ENCODE measurements around the gene SCIMP.

SCIMP gene
- total RNA-seq, result 0 to 0.67 (median 0) reads per million in 9 experiments

DNA sequence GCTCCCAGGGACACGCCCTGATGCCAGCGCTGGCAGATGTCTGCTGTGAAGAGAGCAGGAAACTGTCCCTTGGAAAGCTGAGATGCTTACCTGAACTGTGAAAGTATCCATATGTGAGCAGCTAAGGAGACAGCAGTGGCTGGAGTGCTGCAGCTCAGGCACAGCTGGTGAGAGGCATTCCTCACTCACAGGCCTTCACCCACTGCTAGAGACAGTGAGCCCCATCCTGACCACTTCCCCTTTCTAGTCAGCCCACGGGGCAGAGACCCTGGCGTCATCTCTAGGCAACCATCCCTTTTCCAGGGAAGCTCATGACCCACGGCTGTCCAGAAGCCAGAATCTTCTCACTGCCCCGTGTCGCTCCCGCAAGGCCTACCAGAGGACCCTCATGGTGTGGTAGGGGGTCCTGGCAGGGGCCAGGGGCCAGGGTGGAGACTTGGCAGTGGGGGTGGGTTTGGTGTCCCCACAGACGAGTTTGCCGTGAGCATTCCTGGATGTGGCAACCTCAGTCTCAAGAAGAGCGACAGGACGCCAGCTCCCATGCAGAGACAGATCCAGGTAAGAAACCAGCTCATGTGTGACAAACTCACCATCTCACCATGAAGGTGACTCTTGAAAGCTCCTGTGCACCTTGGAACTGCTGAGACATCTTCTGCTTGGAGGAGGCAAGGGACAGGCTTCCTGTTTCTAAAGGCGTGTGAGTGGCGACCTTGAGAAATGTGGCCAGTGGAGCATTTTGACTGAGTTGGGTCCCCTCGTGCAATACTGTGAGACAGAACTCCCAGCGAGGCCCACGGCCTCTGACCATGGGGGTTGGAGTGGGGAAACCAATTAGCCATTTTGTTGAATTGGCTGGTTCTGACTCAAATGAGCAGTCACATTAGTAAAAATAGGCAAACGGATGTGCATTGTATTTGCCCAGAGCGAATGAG is at the start of gene SCIMP:
TSS of gene SCIMP (minus strand) at position 216 of the 932 bp plus-strand sequence. CDS start at position 111, 105 bp downstream.
- Mint-ChIP-seq H3K27ac (peak within 1 kb of the TSS; percentile 35 to 88), H3K27me3 (no peaks in the 10 kb centered on the region), H3K4me3 (no peak within 1 kb of the TSS), H3K4me1 (ENCODE audit: low read depth in 2 of 2) (peaks cover 20 to 46% of the 10 kb centered on the region in 2 donors), H3K36me3 (ENCODE audit: insufficient read depth) (peaks cover 3% of the 10 kb centered on the region), H3K9me3 (no peaks in the 10 kb centered on the region)
- ATAC-seq (replicated peaks) (no peak), DNase-seq (no peak)

DNA sequence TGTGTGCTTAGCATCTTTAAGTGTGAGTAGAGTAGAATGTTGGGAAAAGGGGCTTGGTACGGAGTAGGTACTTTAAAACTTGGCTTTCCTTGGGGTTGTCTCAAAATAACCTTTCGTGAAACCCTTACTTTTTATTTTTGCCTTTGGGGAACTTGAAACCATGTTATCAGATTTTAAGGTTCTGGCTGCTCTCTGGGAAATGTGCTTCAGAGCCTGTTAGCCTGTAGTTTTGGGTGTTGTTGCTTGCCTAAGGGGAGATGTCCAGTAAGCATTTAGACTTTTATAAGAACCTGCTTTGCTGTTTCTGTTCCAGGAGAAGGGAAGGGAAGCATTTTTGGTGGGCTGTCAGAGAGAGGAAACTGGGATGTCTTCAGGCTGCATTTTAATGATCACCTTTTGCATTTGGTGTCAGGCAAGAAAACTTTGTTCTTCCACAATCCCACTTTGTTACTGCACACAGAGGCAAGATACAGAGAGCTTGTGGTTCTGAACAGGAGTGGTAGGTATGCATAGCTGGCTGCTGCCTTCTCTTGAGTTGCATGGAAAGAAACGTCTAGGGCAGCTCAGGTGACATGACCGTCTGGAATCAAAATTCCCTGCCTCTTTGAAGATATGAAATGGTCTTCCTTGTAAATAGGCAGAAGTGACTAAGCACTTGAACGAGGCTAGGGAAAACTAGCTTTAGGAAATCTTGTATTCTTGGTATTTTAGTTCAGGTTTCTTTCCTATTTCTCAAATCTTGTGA is 49.1 kb upstream of the SCIMP start:
- peak overlapping the region; percentile 83 to 88 for H3K27ac Mint-ChIP-seq
- H3K27me3 Mint-ChIP-seq, result no peaks in the 10 kb centered on the region
- ATAC-seq (replicated peaks), result no peak
- H3K36me3 Mint-ChIP-seq (ENCODE audit: insufficient read depth), result peaks cover 27% of the 10 kb centered on the region
- peak overlapping the region; percentile 82 to 89 for H3K4me3 Mint-ChIP-seq
- peaks cover 23 to 46% of the 10 kb centered on the region in 2 donors for H3K4me1 Mint-ChIP-seq (ENCODE audit: low read depth in 2 of 2)
- no peak for DNase-seq
- H3K9me3 Mint-ChIP-seq, result no peaks in the 10 kb centered on the region

DNA sequence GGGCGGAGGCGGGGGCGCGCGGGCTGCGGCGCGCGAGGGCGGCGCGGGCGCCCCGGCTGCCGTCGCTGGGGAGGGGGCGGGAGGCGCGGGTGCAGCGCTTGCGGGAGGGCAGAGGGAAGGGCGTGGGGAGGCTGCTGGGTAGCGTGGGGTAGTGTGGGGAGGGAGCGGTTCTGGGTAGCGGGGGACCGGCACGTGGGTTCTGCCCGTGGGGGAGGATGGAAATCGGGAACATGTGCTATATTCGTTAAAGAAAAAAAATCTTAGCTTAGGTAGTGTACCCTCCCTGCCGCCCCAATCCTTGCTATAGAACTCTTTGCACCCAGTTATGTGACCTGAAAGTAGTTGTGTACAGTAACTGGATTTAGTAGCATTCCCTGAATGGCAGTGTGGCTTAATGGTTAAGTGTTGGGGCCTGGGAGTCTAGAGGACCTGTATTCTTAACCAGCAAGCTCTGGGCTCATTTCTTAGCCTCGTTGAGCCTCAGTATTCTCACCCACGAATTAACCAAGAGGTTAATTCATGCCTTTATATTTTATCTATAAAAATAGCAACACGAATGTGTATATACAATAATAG is 48.1 kb upstream of the SCIMP start:
- Mint-ChIP-seq H3K36me3 (ENCODE audit: insufficient read depth) (peaks cover 22% of the 10 kb centered on the region), H3K27ac (peak overlapping the region; percentile 83 to 88), H3K27me3 (no peaks in the 10 kb centered on the region), H3K4me1 (ENCODE audit: low read depth in 2 of 2) (peaks cover 19 to 38% of the 10 kb centered on the region in 2 donors), H3K4me3 (peak overlapping the region; percentile 82 to 89), H3K9me3 (no peaks in the 10 kb centered on the region)
- DNase-seq, result no peak
- ATAC-seq (replicated peaks), result peak; percentile 55

DNA sequence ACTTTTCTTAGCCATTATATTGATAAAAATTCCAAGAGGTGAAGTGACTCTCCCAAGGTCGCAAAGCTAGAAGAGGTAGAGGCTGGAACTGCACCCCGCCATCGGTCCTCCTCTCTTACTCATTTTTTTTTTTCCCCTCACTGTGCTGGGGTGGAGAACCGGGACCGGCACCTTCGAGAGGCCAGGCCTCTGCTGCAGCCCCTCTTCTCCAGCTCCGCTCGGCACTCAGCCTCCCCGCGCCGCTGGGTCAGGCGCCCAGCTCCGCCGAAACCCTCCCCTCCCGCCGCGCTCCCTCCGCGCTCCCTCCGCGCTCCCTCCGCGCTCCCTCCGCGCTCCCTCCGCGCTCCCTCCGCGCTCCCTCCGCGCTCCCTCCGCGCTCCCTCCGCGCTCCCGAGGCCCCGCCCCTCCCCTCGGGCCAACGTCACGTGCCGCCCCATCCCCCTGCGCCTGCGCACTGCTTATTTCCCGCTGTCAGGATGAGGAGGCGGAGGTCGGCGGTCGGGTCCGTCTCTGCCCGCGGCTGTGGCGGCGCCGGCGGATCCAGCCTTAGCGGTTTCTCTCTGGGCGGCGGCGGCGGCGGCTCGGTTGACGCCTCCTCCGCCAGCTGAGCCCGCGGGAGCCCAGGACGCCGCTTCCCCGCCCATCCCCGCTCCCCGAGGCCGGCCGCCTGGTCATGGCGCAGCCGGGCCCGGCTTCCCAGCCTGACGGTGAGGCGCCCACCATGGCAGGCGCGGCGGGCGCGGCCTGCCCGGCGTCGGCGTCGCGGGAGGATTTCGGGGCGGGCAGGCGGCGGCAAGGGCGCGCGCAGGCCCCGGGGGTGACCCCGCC is 47.4 kb upstream of the SCIMP start, which contains the start of gene RABEP1:
TSS of gene RABEP1 (plus strand) at position 471 of the 828 bp plus-strand sequence. CDS start at position 674, 203 bp downstream.
- H3K27ac Mint-ChIP-seq, result peak within 1 kb of the TSS; percentile 83 to 88
- DNase-seq (peak; percentile 85 to 87 (median 86)), ATAC-seq (replicated peaks) (peak; percentile 80)
- no peaks in the 10 kb centered on the region for H3K9me3 Mint-ChIP-seq
- no peaks in the 10 kb centered on the region for H3K27me3 Mint-ChIP-seq
- H3K4me1 Mint-ChIP-seq (ENCODE audit: low read depth in 2 of 2), result peaks cover 18 to 36% of the 10 kb centered on the region in 2 donors
- H3K36me3 Mint-ChIP-seq (ENCODE audit: insufficient read depth), result peaks cover 20% of the 10 kb centered on the region
- H3K4me3 Mint-ChIP-seq, result peak within 1 kb of the TSS; percentile 82 to 89

DNA sequence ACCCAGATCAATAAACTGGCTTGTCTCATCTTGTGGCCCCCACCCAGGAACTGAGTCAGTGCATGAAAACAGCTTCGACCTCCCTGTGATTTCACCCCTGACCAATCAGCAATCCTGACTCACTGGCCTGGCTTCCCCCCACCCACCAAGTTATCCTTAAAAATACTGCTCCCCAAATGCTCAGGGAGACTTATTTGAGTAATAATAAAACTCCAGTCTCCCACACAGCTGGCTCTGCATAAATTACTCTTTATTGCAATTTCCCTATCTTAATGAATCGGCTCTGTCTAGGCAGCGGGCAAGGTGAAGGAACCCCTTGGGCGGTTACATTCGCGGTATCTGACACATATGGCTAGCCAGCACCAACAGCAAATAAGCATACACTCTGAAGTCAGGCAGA is 37.7 kb upstream of the SCIMP start:
- DNase-seq, result no peak
- H3K9me3 Mint-ChIP-seq, result no peaks in the 10 kb centered on the region
- no peak for ATAC-seq (replicated peaks)
- peaks cover 0 to 5% of the 10 kb centered on the region in 2 donors for H3K4me1 Mint-ChIP-seq (ENCODE audit: low read depth in 2 of 2)
- H3K36me3 Mint-ChIP-seq (ENCODE audit: insufficient read depth), result peaks cover 2% of the 10 kb centered on the region
- no peak overlapping the region for H3K27ac Mint-ChIP-seq
- no peak overlapping the region for H3K4me3 Mint-ChIP-seq
- peaks cover 0 to 9% of the 10 kb centered on the region in 2 donors for H3K27me3 Mint-ChIP-seq

DNA sequence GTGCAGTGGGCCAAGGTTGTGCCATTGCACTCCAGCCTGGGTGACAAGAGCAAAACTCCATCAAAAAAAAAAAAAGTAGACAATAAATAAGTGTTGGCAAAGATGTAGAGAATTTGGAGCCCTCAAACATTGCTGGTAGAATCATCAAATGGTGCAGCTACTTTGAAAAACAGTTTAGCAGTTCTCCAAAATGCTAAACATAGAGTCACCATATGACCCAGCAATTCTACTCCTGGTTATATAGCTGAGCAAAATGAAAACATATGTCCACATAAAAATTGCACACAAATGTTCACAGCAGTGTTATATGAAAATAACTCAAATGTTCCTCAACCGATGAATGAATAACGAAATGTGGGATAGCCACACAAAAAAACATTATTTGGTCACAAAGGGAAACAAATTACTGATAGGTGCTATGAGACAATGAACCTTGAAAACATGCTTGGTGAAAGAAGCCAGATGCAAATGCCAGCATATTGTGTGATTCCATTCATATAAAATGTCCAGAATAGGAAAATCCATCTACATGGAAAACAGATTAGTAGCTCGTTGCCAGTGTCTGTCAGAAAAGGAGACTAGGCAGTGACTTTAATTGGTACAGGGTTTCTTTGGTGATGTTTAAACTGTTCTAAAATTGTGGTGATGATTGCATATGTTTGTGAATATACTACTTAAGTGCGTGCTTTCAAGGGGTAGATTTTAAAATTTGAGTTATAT is 34.7 kb upstream of the SCIMP start:
- Mint-ChIP-seq H3K27ac (no peak overlapping the region), H3K9me3 (no peaks in the 10 kb centered on the region), H3K4me3 (no peak overlapping the region), H3K4me1 (ENCODE audit: low read depth in 2 of 2) (peaks cover 0 to 5% of the 10 kb centered on the region in 2 donors), H3K36me3 (ENCODE audit: insufficient read depth) (peaks cover 2% of the 10 kb centered on the region), H3K27me3 (peaks cover 0 to 9% of the 10 kb centered on the region in 2 donors)
- DNase-seq (no peak), ATAC-seq (replicated peaks) (no peak)

DNA sequence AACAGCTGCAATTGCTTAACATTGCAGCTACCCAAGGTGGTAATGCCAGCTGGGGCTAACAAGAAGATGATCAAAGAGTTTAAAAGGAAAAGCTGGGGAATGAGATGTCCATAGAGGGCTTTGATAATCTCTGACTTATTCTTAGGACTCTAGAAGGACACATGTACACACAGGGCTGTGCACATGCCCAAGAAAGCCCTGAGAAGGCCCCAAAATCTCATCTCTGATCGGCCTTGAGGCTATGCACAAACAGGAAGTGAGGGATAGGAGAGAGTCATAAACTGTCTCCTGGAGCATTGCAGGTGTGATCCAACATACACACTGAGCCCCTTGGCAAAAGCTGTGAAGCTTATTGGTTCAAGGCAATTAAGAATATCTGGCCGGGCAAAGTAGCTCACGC is 30.2 kb upstream of the SCIMP start:
- Mint-ChIP-seq H3K9me3 (no peaks in the 10 kb centered on the region), H3K4me3 (no peak overlapping the region), H3K27ac (no peak overlapping the region), H3K36me3 (ENCODE audit: insufficient read depth) (peaks cover 2% of the 10 kb centered on the region), H3K4me1 (ENCODE audit: low read depth in 2 of 2) (no peaks in the 10 kb centered on the region), H3K27me3 (no peaks in the 10 kb centered on the region)
- ATAC-seq (replicated peaks) (no peak), DNase-seq (no peak)

DNA sequence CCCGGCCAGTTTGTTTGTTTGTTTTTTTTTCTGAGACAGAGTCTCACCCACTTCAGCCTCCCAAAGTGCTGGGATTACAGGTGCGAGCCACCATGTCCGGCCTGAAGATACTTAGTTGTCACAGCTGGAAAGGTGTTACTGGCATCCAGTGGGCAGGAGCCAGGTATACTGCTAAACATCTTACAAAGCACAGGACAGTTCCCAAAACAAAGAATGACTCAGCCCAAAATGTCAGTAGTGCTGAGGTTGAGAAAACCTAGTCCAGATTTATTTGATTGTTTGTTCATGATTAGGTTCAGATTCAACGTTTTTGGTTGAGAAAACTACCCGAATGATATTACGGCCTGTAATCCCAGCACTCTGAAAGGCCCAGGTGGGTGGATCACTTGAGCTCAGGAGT is 28.8 kb upstream of the SCIMP start:
- ATAC-seq (replicated peaks) (no peak), DNase-seq (no peak)
- Mint-ChIP-seq H3K9me3 (no peaks in the 10 kb centered on the region), H3K27ac (no peak overlapping the region), H3K27me3 (no peaks in the 10 kb centered on the region), H3K36me3 (ENCODE audit: insufficient read depth) (peaks cover 2% of the 10 kb centered on the region), H3K4me3 (no peak overlapping the region), H3K4me1 (ENCODE audit: low read depth in 2 of 2) (no peaks in the 10 kb centered on the region)

DNA sequence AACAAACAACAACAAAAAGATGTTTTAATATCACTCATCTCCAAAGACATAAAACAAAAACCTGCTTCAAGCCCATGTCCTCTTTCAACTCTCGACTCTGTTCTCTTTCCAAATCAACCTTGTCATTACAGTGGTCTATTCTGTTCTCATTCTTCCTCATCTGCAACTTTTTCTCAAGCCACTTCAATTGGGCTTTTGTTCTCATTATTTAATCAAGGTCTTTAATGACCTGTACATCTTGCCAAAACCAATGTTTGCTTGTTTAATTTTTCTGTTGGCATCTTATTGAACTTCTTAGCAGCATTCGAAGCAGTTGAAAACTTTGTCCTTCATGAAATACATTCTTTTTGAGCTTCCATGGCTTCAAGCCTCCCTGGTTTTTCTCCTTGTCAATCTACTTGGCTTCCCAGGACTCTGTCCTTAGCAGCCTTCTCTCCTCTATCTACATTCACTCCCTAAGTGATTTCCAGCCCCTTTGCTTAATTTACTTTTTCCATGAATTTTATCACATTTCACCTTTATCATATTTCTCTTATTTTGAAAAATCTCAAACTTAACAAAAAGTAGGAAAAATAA is 27.8 kb upstream of the SCIMP start:
- no peak overlapping the region for H3K27ac Mint-ChIP-seq
- H3K27me3 Mint-ChIP-seq, result no peaks in the 10 kb centered on the region
- no peaks in the 10 kb centered on the region for H3K36me3 Mint-ChIP-seq (ENCODE audit: insufficient read depth)
- no peak overlapping the region for H3K4me3 Mint-ChIP-seq
- DNase-seq (no peak), ATAC-seq (replicated peaks) (no peak)
- no peaks in the 10 kb centered on the region for H3K4me1 Mint-ChIP-seq (ENCODE audit: low read depth in 2 of 2)
- no peaks in the 10 kb centered on the region for H3K9me3 Mint-ChIP-seq

DNA sequence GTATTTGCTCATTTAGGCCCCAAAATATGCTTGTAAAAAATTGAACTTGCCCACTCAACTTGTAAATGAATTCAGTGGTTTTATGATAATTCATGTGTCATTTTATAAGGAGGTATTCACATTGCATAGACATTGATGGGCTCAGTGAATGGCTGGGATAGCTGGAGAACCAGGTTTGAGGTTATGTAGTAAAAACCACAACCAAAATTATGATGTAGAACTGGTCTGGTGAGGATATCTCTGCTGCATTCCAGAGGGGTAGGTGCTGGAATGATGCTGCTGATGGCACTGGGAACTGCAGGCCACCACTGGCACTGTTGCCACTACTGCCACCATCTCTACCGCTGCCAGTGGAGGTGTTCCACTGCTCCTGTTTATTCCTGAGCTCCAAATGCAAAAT is 25.9 kb upstream of the SCIMP start:
- DNase-seq, result no peak
- Mint-ChIP-seq H3K4me3 (no peak overlapping the region), H3K27me3 (no peaks in the 10 kb centered on the region), H3K36me3 (ENCODE audit: insufficient read depth) (no peaks in the 10 kb centered on the region), H3K4me1 (ENCODE audit: low read depth in 2 of 2) (no peaks in the 10 kb centered on the region), H3K9me3 (no peaks in the 10 kb centered on the region), H3K27ac (no peak overlapping the region)
- ATAC-seq (replicated peaks), result no peak

DNA sequence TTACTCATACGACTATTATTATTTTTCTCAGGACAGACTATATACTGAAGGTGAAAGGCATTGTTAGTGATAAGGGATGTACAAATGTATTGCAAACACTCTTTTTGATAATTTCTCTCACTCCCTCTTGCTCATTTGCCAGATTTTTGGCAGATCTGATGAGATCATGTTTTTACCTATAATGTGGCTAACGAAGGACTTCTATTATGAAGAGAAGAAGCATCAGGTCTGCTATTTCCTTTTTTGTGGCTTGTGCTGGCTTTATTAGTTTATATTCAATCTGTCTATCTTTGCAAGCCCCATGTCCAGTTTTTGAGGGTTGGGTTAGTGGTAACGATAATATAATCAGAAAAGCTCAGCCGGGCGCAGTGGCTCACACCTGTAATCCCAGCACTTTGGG is 22.5 kb upstream of the SCIMP start:
- DNase-seq (no peak), ATAC-seq (replicated peaks) (no peak)
- Mint-ChIP-seq H3K4me3 (no peak overlapping the region), H3K9me3 (no peaks in the 10 kb centered on the region), H3K27me3 (no peaks in the 10 kb centered on the region), H3K4me1 (ENCODE audit: low read depth in 2 of 2) (peaks cover 7 to 11% of the 10 kb centered on the region in 2 donors), H3K27ac (no peak overlapping the region), H3K36me3 (ENCODE audit: insufficient read depth) (peaks cover 3% of the 10 kb centered on the region)

DNA sequence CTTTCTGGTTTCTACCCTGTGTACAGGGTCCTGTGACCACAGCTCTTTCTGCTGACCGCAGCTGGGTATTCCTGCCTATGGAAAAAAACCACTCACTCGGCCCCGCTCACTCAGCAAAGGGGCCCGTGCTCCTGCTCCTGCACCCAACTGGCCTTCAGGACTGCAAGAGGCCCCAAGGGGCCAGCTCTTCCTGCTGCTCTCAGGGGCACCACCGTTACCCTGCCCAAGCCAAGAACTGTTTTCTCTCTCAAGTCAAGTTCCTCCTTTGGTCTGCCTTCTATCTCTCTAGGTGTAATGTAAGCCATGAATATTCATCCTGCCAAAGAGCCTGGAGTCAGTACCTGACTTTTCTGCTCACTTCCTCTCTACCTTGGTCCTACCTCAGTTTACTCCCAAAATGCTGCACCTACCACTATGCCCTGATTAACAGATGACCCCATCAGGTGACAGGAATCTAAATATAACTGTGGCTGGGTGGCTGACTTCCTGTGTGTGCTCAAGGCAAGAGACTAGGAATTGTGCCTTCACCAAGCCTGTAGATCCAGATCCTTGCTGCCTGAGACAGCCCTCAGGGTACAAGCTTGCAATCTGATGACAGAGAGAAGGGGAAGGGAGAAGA is 20.4 kb upstream of the SCIMP start:
- H3K27ac Mint-ChIP-seq, result peak overlapping the region in 1 of 2 donors; percentile 71
- H3K4me3 Mint-ChIP-seq, result no peak overlapping the region
- peaks cover 7 to 11% of the 10 kb centered on the region in 2 donors for H3K4me1 Mint-ChIP-seq (ENCODE audit: low read depth in 2 of 2)
- H3K9me3 Mint-ChIP-seq, result no peaks in the 10 kb centered on the region
- peaks cover 7% of the 10 kb centered on the region for H3K36me3 Mint-ChIP-seq (ENCODE audit: insufficient read depth)
- DNase-seq (no peak), ATAC-seq (replicated peaks) (no peak)
- H3K27me3 Mint-ChIP-seq, result no peaks in the 10 kb centered on the region

Data from effector memory CD8-positive, alpha-beta T cell (primary cell).